SIG-M5 (cell line): ENCODE data around the gene TCF7L2.

Source experiments
- DNase-seq: peaks from one replicate; lab custom pipeline; 2025; lab: John Stamatoyannopoulos, UW

The TCF7L2 gene

GRCh38 chr10:113000442-113000841 lies 50.4 kb downstream of the TCF7L2 start:
- DNase-seq: no peak

GRCh38 chr10:113000876-113001598 lies 51.0 kb downstream of the TCF7L2 start:
- DNase-seq: no peak

GRCh38 chr10:113001599-113002448 lies 51.8 kb downstream of the TCF7L2 start:
- no peak for DNase-seq

GRCh38 chr10:113002449-113002777 lies 52.4 kb downstream of the TCF7L2 start:
- DNase-seq: no peak

GRCh38 chr10:113003052-113003451 lies 53.0 kb downstream of the TCF7L2 start:
- no peak for DNase-seq

- no peak for DNase-seq
Measured at GRCh38 chr10:113004069-113004618, 54.1 kb downstream of the TCF7L2 start.

- no peak for DNase-seq
Measured at GRCh38 chr10:113005380-113005779, 55.3 kb downstream of the TCF7L2 start.

- DNase-seq: no peak
Measured at GRCh38 chr10:113006656-113007342, 56.8 kb downstream of the TCF7L2 start.

GRCh38 chr10:113007343-113007771 lies 57.3 kb downstream of the TCF7L2 start:
- DNase-seq: no peak

- DNase-seq: no peak
Measured at GRCh38 chr10:113007821-113008220, 57.8 kb downstream of the TCF7L2 start.

GRCh38 chr10:113011592-113012374 lies 61.7 kb downstream of the TCF7L2 start:
- no peak for DNase-seq

- DNase-seq: no peak
Measured at GRCh38 chr10:113015201-113015600, 65.2 kb downstream of the TCF7L2 start.

- no peak for DNase-seq
Measured at GRCh38 chr10:113017376-113017775, 67.3 kb downstream of the TCF7L2 start.

GRCh38 chr10:113018034-113018433 lies 68.0 kb downstream of the TCF7L2 start:
- no peak for DNase-seq

- DNase-seq: no peak
Measured at GRCh38 chr10:113019096-113019495, 69.0 kb downstream of the TCF7L2 start.

GRCh38 chr10:113019692-113020474 lies 69.8 kb downstream of the TCF7L2 start:
- no peak for DNase-seq

- no peak for DNase-seq
Measured at GRCh38 chr10:113020475-113020753, 70.4 kb downstream of the TCF7L2 start.

- no peak for DNase-seq
Measured at GRCh38 chr10:113020838-113021237, 70.8 kb downstream of the TCF7L2 start.

GRCh38 chr10:113021268-113022040 lies 71.4 kb downstream of the TCF7L2 start:
- no peak for DNase-seq

GRCh38 chr10:113022265-113022664 lies 72.2 kb downstream of the TCF7L2 start:
- DNase-seq: no peak
